ENCODE results near the gene LIPC.

DNA sequence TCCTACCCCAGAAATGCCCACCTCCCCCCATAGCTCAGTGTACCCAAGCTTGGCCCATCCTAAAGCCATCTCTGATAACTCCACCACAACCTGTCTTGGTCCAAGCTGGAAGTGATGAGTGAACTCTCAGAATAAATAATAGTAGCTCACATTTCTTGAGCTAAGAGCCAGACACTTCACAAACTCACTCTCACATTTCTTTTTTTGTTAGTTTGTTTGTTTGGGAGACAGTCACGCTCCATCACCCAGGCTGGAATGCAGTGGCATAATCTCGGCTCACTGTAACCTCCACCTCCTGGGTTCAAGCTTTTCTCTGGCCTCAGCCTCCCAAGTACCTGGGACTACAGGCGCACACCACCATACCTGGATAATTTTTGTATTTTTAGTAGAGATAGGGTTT is 46.2 kb downstream of the LIPC start:
- TF ChIP-seq, protein P1, sequence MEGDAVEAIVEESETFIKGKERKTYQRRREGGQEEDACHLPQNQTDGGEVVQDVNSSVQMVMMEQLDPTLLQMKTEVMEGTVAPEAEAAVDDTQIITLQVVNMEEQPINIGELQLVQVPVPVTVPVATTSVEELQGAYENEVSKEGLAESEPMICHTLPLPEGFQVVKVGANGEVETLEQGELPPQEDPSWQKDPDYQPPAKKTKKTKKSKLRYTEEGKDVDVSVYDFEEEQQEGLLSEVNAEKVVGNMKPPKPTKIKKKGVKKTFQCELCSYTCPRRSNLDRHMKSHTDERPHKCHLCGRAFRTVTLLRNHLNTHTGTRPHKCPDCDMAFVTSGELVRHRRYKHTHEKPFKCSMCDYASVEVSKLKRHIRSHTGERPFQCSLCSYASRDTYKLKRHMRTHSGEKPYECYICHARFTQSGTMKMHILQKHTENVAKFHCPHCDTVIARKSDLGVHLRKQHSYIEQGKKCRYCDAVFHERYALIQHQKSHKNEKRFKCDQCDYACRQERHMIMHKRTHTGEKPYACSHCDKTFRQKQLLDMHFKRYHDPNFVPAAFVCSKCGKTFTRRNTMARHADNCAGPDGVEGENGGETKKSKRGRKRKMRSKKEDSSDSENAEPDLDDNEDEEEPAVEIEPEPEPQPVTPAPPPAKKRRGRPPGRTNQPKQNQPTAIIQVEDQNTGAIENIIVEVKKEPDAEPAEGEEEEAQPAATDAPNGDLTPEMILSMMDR (conservative IDR thresholded peaks at IDR 0.05; ENCODE audit: low read depth, low read length) = no peak
- TF ChIP-seq EZH2 (IDR thresholded peaks at IDR 0.05; ENCODE audit: borderline replicate concordance, low read depth, low read length, poor library complexity, severe bottlenecking) = no peak

Data from A673 (cell line).